GM21360 (cell line): ENCODE measurements around the gene SMNDC1.
"Not testable (repeated sequence)": the region's sequence is repeated elsewhere in the genome, so short reads cannot be mapped to it uniquely, and the experiment has no call there.

Experiments used
- ATAC-seq: cut with Tn5 transposase; IDR thresholded peaks from one replicate; pipeline ENCODE4 v1.9.1; 2021; ENCODE audit warnings: mild to moderate bottlenecking, moderate library complexity; ENCODE audit not compliant: unreplicated experiment

The SMNDC1 gene

GRCh38 chr10:110304780-110305421 lies at the start of gene SMNDC1:
Gene SMNDC1, minus strand, starts transcription at chr10:110304920. Its CDS starts 1,333 bp downstream, at chr10:110303587.
- ATAC-seq: peak; percentile 92

GRCh38 chr10:110354322-110354766 lies 49.6 kb upstream of the SMNDC1 start:
- ATAC-seq: no peak

GRCh38 chr10:110353244-110354119 lies 48.8 kb upstream of the SMNDC1 start:
- no peak for ATAC-seq

- ATAC-seq: no peak
Measured at GRCh38 chr10:110352930-110353243, 48.2 kb upstream of the SMNDC1 start.

GRCh38 chr10:110350812-110351211 lies 46.1 kb upstream of the SMNDC1 start:
- no peak for ATAC-seq

- ATAC-seq: no peak
Measured at GRCh38 chr10:110349831-110350230, 45.1 kb upstream of the SMNDC1 start.

GRCh38 chr10:110349386-110349785 lies 44.7 kb upstream of the SMNDC1 start:
- no peak for ATAC-seq

- no peak for ATAC-seq
Measured at GRCh38 chr10:110348336-110348735, 43.6 kb upstream of the SMNDC1 start.

GRCh38 chr10:110346914-110347313 lies 42.2 kb upstream of the SMNDC1 start:
- ATAC-seq: no peak

GRCh38 chr10:110345286-110345685 lies 40.6 kb upstream of the SMNDC1 start:
- no peak for ATAC-seq

- ATAC-seq: no peak
Measured at GRCh38 chr10:110344622-110345021, 39.9 kb upstream of the SMNDC1 start.

- ATAC-seq: no peak
Measured at GRCh38 chr10:110343947-110344346, 39.2 kb upstream of the SMNDC1 start.

GRCh38 chr10:110340816-110341215 lies 36.1 kb upstream of the SMNDC1 start:
- no peak for ATAC-seq

- ATAC-seq: no peak
Measured at GRCh38 chr10:110340122-110340521, 35.4 kb upstream of the SMNDC1 start.

GRCh38 chr10:110337906-110338305 lies 33.2 kb upstream of the SMNDC1 start:
- ATAC-seq: no peak

- no peak for ATAC-seq
Measured at GRCh38 chr10:110337401-110337800, 32.7 kb upstream of the SMNDC1 start.

GRCh38 chr10:110336111-110336721 lies 31.5 kb upstream of the SMNDC1 start:
- ATAC-seq: no peak

GRCh38 chr10:110335314-110336064 lies 30.8 kb upstream of the SMNDC1 start:
- no peak for ATAC-seq

- no peak for ATAC-seq
Measured at GRCh38 chr10:110334061-110334656, 29.4 kb upstream of the SMNDC1 start.

- ATAC-seq: not testable (repeated sequence)
Measured at GRCh38 chr10:110331226-110331795, 26.6 kb upstream of the SMNDC1 start.
